NT2/D1 (cell line): ENCODE results near the gene NLRP11.

Experiments used
- DNase-seq: peaks from one replicate; pipeline ENCODE4 v3.0.0-alpha.2; 2011; ENCODE audit warnings: low read depth, low spot score
- H3K27me3 ChIP-seq: 2 replicates; pipeline ENCODE4 v1.6.0; 2011; ENCODE audit warnings: mild to moderate bottlenecking; ENCODE audit not compliant: insufficient read length, insufficient read depth
- H3K36me3 ChIP-seq: 2 replicates; pipeline ENCODE4 v1.6.1; 2011; ENCODE audit warnings: mild to moderate bottlenecking, low read length, mixed read lengths; ENCODE audit not compliant: insufficient read depth, insufficient read length
- H3K4me1 ChIP-seq: 2 replicates; pipeline ENCODE4 v1.5.1; 2011; ENCODE audit not compliant: insufficient read depth, insufficient read length
- H3K4me3 ChIP-seq: 2 replicates; pipeline ENCODE4 v1.5.1; 2011; ENCODE audit warnings: low read depth; ENCODE audit not compliant: insufficient read length
- H3K9ac ChIP-seq: 2 replicates; pipeline ENCODE4 v1.6.0; 2011; ENCODE audit warnings: low read depth; ENCODE audit not compliant: insufficient read length
- H3K9me3 ChIP-seq: 2 replicates; pipeline ENCODE4 v1.5.1; 2011; ENCODE audit warnings: mild to moderate bottlenecking, low read length; ENCODE audit not compliant: insufficient read depth
- SUZ12 ChIP-seq: IDR thresholded peaks from 2 replicates; pipeline ENCODE4 v1.6.1; 2011; ENCODE audit not compliant: insufficient read length, insufficient read depth; ENCODE audit errors: extremely low read depth
- YY1 ChIP-seq: IDR thresholded peaks from 2 replicates; pipeline ENCODE4 v1.6.1; 2011; ENCODE audit not compliant: insufficient read length, insufficient read depth
- ZNF274 ChIP-seq: IDR thresholded peaks from 2 replicates; pipeline ENCODE4 v1.6.1; 2011; ENCODE audit warnings: mild to moderate bottlenecking, low read depth, low read length

Gene NLRP11

GRCh38 chr19:55857149-55857548 is 25.4 kb upstream of the NLRP11 start:
- Histone ChIP-seq H3K9me3 (no peaks in the 10 kb centered on the region), H3K9ac (no peak overlapping the region), H3K36me3 (no peaks in the 10 kb centered on the region), H3K4me1 (no peaks in the 10 kb centered on the region), H3K27me3 (no peaks in the 10 kb centered on the region), H3K4me3 (no peak overlapping the region)
- TF ChIP-seq SUZ12 (no peak), ZNF274 (no peak), YY1 (no peak)
- no peak for DNase-seq

GRCh38 chr19:55855160-55855559 is 23.4 kb upstream of the NLRP11 start:
- Histone ChIP-seq H3K9ac (no peak overlapping the region), H3K4me1 (no peaks in the 10 kb centered on the region), H3K27me3 (no peaks in the 10 kb centered on the region), H3K36me3 (no peaks in the 10 kb centered on the region), H3K4me3 (no peak overlapping the region), H3K9me3 (no peaks in the 10 kb centered on the region)
- DNase-seq, result no peak
- TF ChIP-seq ZNF274 (no peak), YY1 (no peak), SUZ12 (no peak)

GRCh38 chr19:55838906-55839305 is 7.1 kb upstream of the NLRP11 start:
- no peaks in the 10 kb centered on the region for H3K4me1 ChIP-seq
- no peaks in the 10 kb centered on the region for H3K36me3 ChIP-seq
- no peak overlapping the region for H3K9ac ChIP-seq
- DNase-seq, result no peak
- TF ChIP-seq ZNF274, result no peak
- no peak for TF ChIP-seq SUZ12
- no peaks in the 10 kb centered on the region for H3K9me3 ChIP-seq
- no peaks in the 10 kb centered on the region for H3K27me3 ChIP-seq
- no peak overlapping the region for H3K4me3 ChIP-seq

DNA sequence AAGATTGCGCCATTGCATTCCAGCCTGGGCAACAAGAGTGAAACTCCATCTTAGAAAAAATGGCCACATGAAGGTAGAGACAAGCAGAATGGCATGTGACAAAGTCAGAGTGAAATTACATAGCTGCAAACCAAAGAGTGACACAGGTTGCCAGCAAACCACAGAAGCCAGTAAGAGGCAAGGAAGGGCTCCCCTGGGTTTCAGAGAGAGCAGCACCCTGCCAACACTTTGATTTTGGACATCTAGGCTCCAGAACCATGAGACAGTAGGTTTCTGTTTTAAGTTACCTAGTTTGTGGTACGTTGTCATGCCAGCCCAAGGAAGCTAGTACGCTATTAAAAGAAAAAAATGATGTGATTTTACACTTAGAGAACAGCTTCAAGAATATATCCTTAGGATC is 6.5 kb upstream of the NLRP11 start:
- no peaks in the 10 kb centered on the region for H3K27me3 ChIP-seq
- TF ChIP-seq SUZ12 (no peak), YY1 (no peak), ZNF274 (no peak)
- DNase-seq, result no peak
- no peak overlapping the region for H3K4me3 ChIP-seq
- no peaks in the 10 kb centered on the region for H3K4me1 ChIP-seq
- no peaks in the 10 kb centered on the region for H3K36me3 ChIP-seq
- no peak overlapping the region for H3K9ac ChIP-seq
- H3K9me3 ChIP-seq, result no peaks in the 10 kb centered on the region

DNA sequence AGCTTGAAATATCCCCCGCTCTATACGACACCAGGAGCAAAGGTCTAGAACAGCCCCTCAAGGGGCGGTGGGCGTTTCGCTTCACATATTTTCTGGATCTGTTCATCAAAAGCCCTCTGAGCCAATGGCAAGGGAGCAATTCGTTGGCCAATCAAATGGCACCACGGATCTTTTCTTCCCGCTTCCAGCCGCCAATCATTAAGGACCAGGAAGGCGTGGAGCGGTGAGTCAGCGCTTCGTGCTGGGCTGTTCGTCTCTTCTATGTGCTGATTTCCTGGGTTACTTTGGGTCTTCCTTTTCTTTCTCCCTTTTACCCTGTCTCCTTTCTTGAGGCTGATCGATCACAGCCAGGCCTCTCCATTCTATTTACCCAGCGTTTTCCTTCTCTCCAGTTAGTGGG is 4.5 kb upstream of the NLRP11 start, which contains the start of gene NLRP4:
NLRP4 (plus strand) TSS at position 201 of the 400 bp plus-strand sequence. CDS start 15,541 bp downstream, outside the sequence.
- Histone ChIP-seq H3K36me3 (no peaks in the 10 kb centered on the region), H3K4me1 (no peaks in the 10 kb centered on the region), H3K9me3 (no peaks in the 10 kb centered on the region), H3K4me3 (no peak within 1 kb of the TSS), H3K9ac (no peak within 1 kb of the TSS), H3K27me3 (no peaks in the 10 kb centered on the region)
- DNase-seq, result no peak
- TF ChIP-seq ZNF274 (no peak), SUZ12 (no peak), YY1 (no peak)

GRCh38 chr19:55832676-55833075 is 877 bp upstream of the NLRP11 start:
- no peaks in the 10 kb centered on the region for H3K9me3 ChIP-seq
- no peak for DNase-seq

DNA sequence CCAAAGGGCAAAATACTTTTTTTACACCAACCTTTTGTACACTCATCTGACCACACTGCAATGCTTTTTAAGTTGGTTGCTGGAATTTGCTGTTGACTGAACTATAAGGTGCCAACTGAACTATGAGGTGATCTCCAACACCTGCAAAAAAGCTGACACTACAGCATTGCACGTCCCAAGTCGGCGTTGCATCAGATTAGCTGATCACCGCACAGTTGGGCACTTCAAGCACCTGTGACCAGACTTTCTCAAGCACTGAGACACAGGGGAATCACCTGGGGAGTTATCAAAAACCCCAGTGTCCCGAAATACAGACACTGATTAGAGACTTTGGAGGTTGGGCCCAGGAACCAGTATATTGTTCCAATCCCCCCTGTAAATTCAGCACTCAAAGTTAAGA is 1.1 kb downstream of the NLRP11 start:
- Histone ChIP-seq H3K9me3 (no peaks in the 10 kb centered on the region), H3K36me3 (no peaks in the 10 kb centered on the region), H3K27me3 (no peaks in the 10 kb centered on the region), H3K4me3 (no peak overlapping the region), H3K9ac (no peak overlapping the region), H3K4me1 (no peaks in the 10 kb centered on the region)
- TF ChIP-seq YY1, result no peak
- no peak for TF ChIP-seq ZNF274
- no peak for TF ChIP-seq SUZ12
- DNase-seq, result no peak

More at GRCh38 chr19:55832676-55833075, 877 bp upstream of the NLRP11 start:
- TF ChIP-seq SUZ12 (no peak), ZNF274 (no peak), YY1 (no peak)
- no peaks in the 10 kb centered on the region for H3K27me3 ChIP-seq
- no peak overlapping the region for H3K4me3 ChIP-seq
- H3K4me1 ChIP-seq, result no peaks in the 10 kb centered on the region
- H3K9ac ChIP-seq, result no peak overlapping the region
- no peaks in the 10 kb centered on the region for H3K36me3 ChIP-seq

DNA sequence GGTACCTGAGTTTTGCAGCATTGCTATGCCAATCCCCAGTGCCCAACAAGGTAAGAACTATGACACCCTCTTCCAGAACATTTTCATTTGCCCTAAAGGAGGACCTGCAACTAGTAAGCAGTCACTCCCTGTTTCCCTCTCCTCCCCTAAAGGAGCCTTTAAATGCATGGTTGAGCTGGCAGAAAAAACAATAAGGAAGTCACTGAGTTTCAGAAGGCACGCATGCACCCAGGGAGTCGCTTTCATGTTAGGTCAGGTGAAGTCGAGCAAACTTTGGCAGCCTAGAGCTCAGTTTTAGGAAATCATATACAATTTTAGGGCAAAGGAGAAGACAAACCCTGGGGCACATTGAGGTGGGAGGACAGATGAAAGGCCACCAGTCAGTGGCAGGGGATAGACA is 11.8 kb downstream of the NLRP11 start:
- Histone ChIP-seq H3K36me3 (no peaks in the 10 kb centered on the region), H3K9me3 (no peaks in the 10 kb centered on the region; the same call in 1 of the 2 replicates), H3K4me1 (no peaks in the 10 kb centered on the region), H3K4me3 (no peak overlapping the region), H3K9ac (no peak overlapping the region), H3K27me3 (no peaks in the 10 kb centered on the region)
- no peak for DNase-seq
- TF ChIP-seq SUZ12 (no peak), ZNF274 (no peak), YY1 (no peak)
